ENCODE measurements around the gene DLG5. TPM values are rescaled to one million over a fixed set of nuclear protein-coding genes. Genes with fewer than 3 reads are reported as not detected.

DLG5 gene
- total RNA-seq, 2 experiments from 2014 or later: 3.0 to 4.8 TPM

DNA sequence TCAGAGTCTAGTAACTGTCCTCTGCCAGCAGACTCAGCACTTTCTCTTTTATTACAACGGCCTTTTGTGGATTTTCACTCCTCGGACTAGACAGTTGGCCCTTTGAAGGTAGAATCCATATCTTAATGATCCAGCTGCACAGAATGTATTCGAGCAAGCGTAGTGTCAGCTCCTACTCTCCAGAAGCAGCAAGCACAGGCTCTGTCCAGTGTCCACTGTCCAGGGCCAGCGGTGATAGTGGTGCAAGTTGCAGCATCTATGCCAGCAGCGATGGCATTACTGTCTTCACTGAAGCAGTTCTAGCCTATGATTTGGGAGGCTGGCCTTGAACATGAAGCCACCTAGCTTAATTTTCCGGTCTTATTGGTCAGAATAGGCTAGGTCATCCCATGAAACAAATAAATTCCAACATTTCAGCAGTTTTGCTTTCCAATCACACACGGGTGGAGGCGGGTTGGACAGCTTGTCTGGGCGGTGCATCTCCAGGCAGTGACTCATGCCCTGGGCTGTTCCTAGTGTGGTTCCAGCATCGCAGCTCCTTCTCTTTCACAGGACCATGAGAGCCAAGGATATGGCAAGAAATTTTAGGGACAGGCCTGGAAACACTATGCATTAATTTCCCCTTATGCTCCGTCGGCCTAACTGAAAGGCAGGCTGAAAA, 180.4 kb downstream of the DLG5 start:
- no peak overlapping the region for H3K4me3 Mint-ChIP-seq
- no peak overlapping the region for H3K27ac Mint-ChIP-seq
- DNase-seq (no peak), ATAC-seq (no peak)
- CTCF ChIA-PET: no interaction called here
- H3K4me1 Mint-ChIP-seq: no peaks in the 10 kb centered on the region
- peaks cover 12% of the 10 kb centered on the region for H3K27me3 Mint-ChIP-seq
- peaks cover 4% of the 10 kb centered on the region for H3K9me3 Mint-ChIP-seq (ENCODE audit: low read depth)
- H3K36me3 Mint-ChIP-seq: peaks cover 1% of the 10 kb centered on the region

DNA sequence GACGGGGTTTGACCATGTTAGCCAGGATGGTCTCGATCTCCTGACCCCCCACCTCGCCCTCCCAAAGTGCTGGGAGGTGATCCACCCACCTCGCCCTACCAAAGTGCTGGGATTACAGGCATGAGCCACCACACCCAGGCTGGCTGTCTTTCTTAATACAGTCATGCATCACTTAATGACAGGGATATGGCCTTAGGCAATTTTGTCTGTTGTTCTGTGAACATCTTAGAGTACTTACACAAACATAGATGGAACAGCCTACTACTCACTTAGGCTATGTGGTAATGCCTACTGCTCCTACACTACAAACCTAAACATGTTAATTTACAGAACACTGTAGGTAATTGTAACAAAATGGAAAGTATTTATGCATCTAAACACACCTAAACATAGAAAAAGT, 182.3 kb downstream of the DLG5 start:
- H3K27ac Mint-ChIP-seq: no peak overlapping the region
- H3K9me3 Mint-ChIP-seq (ENCODE audit: low read depth): peaks cover 8% of the 10 kb centered on the region
- H3K36me3 Mint-ChIP-seq: no peaks in the 10 kb centered on the region
- H3K27me3 Mint-ChIP-seq: peaks cover 19% of the 10 kb centered on the region
- no peaks in the 10 kb centered on the region for H3K4me1 Mint-ChIP-seq
- H3K4me3 Mint-ChIP-seq: no peak overlapping the region
- CTCF ChIA-PET: no interaction called here
- no peak for DNase-seq
- ATAC-seq: no peak

DNA sequence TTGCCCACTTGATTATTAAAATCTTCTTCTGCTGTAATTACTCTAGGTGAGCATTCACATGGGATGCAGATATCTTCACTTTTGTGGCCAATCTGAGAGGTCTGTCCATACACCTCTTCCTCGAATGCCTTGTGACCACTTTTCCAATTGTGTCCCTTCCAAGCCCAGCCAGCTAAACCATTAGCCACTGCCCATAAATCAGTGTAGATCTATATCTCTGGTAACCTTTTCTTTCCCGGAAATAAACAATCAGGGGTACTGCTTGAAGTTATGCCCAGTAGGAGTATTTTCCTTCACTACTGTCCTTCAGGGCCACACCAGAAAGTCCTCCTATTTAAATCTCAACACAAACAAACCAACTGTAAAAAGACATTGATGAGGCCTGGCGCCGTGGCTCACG, 184.4 kb downstream of the DLG5 start:
- no peak for ATAC-seq
- H3K27ac Mint-ChIP-seq: no peak overlapping the region
- H3K36me3 Mint-ChIP-seq: no peaks in the 10 kb centered on the region
- peaks cover 10% of the 10 kb centered on the region for H3K9me3 Mint-ChIP-seq (ENCODE audit: low read depth)
- H3K4me3 Mint-ChIP-seq: no peak overlapping the region
- CTCF ChIA-PET: no interaction called here
- peaks cover 17% of the 10 kb centered on the region for H3K27me3 Mint-ChIP-seq
- no peak for DNase-seq
- no peaks in the 10 kb centered on the region for H3K4me1 Mint-ChIP-seq

DNA sequence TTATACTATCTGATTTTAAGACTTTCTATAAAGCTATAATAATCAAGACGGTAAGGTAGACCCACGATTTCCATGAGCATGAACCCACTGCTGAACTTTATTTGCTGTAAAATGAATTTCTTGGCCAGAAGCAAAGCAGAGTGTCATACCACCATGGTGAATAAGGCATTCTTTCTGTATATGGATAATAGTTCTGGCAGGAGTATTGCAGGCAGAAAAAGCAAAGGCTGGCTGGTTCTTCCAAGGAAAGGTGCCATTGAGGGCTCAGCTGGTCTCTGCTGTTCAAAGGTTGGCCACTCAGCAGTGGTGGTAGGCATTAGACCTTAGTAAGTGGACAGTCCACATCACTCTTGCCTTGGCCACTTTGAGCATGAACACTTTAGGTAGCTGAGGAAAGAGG, 184.8 kb downstream of the DLG5 start:
- Mint-ChIP-seq H3K36me3 (no peaks in the 10 kb centered on the region), H3K27me3 (peaks cover 14% of the 10 kb centered on the region), H3K27ac (no peak overlapping the region), H3K9me3 (ENCODE audit: low read depth) (peaks cover 14% of the 10 kb centered on the region), H3K4me1 (no peaks in the 10 kb centered on the region), H3K4me3 (no peak overlapping the region)
- no peak for ATAC-seq
- no peak for DNase-seq
- CTCF ChIA-PET: no interaction called here

Other genes starting within 250 kb of the DLG5 start
- 10 to 100 TPM; 17.7 to 20.8 TPM for gene POLR3A, start 102.8 kb upstream of the DLG5 start, total RNA-seq
- 1,000 to 10,000 TPM; 1,245 to 1,320 TPM for gene RPS24, start 107.1 kb upstream of the DLG5 start, total RNA-seq

All from activated CD8-positive, alpha-beta memory T cell treated with anti-CD3 and anti-CD28 coated beads, Interleukin-2, amount 10 ng/mL, durations not matched to agents 7 days and 5 days (primary cell).